ENCODE data around the gene ATRNL1.

DNA sequence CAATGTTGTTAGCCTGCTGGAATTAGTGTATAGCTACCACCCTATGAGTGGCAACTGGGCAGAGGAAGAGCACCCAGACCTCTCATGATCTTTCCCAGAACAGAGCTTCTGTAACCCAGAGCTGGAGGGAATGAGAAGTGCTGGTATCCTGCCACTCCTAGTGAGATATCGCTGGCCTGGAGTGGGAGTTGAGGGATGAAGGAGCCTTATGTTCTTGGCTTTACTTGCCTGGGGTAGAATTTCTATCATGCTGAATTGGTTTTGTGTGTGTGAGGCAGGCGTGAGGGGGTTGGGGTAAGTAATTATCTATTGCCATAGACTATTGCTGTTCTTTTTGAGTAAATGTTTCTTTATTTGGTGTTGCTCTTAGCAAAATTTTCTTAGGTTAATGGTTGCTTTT lies 146.6 kb downstream of the ATRNL1 start:
- TF ChIP-seq, protein P1, sequence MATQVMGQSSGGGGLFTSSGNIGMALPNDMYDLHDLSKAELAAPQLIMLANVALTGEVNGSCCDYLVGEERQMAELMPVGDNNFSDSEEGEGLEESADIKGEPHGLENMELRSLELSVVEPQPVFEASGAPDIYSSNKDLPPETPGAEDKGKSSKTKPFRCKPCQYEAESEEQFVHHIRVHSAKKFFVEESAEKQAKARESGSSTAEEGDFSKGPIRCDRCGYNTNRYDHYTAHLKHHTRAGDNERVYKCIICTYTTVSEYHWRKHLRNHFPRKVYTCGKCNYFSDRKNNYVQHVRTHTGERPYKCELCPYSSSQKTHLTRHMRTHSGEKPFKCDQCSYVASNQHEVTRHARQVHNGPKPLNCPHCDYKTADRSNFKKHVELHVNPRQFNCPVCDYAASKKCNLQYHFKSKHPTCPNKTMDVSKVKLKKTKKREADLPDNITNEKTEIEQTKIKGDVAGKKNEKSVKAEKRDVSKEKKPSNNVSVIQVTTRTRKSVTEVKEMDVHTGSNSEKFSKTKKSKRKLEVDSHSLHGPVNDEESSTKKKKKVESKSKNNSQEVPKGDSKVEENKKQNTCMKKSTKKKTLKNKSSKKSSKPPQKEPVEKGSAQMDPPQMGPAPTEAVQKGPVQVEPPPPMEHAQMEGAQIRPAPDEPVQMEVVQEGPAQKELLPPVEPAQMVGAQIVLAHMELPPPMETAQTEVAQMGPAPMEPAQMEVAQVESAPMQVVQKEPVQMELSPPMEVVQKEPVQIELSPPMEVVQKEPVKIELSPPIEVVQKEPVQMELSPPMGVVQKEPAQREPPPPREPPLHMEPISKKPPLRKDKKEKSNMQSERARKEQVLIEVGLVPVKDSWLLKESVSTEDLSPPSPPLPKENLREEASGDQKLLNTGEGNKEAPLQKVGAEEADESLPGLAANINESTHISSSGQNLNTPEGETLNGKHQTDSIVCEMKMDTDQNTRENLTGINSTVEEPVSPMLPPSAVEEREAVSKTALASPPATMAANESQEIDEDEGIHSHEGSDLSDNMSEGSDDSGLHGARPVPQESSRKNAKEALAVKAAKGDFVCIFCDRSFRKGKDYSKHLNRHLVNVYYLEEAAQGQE (IDR thresholded peaks at IDR 0.05; ENCODE audit: unreplicated experiment) = no peak
- TF ChIP-seq, protein P2, sequence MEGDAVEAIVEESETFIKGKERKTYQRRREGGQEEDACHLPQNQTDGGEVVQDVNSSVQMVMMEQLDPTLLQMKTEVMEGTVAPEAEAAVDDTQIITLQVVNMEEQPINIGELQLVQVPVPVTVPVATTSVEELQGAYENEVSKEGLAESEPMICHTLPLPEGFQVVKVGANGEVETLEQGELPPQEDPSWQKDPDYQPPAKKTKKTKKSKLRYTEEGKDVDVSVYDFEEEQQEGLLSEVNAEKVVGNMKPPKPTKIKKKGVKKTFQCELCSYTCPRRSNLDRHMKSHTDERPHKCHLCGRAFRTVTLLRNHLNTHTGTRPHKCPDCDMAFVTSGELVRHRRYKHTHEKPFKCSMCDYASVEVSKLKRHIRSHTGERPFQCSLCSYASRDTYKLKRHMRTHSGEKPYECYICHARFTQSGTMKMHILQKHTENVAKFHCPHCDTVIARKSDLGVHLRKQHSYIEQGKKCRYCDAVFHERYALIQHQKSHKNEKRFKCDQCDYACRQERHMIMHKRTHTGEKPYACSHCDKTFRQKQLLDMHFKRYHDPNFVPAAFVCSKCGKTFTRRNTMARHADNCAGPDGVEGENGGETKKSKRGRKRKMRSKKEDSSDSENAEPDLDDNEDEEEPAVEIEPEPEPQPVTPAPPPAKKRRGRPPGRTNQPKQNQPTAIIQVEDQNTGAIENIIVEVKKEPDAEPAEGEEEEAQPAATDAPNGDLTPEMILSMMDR (conservative IDR thresholded peaks at IDR 0.05; ENCODE audit: low read depth in 2 of 2) = no peak
- TF ChIP-seq POLR2AphosphoS5 (IDR thresholded peaks at IDR 0.05; ENCODE audit: low read depth) = no peak
- TF ChIP-seq EZH2phosphoT487 (IDR thresholded peaks at IDR 0.05; ENCODE audit: unreplicated experiment) = no peak

All from GM23338 (cell line).